Articular chondrocyte of knee joint (primary cell): Measurements from ENCODE around the gene ZDHHC22. TPM values are rescaled to one million over a fixed set of nuclear protein-coding genes. Genes with fewer than 3 reads are reported as not detected.

Experiments used
- total RNA-seq: library from RNA; depleted of rRNA; stranded (reverse); fragments of >200 nt; gene quantifications from 2 replicates; pipeline ENCODE4 v1.2.3, GENCODE V29; 2012

ZDHHC22 gene, protein sequence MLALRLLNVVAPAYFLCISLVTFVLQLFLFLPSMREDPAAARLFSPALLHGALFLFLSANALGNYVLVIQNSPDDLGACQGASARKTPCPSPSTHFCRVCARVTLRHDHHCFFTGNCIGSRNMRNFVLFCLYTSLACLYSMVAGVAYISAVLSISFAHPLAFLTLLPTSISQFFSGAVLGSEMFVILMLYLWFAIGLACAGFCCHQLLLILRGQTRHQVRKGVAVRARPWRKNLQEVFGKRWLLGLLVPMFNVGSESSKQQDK
- under 0.01 TPM in 1 of 2 replicates, not detected in the other for total RNA-seq

DNA sequence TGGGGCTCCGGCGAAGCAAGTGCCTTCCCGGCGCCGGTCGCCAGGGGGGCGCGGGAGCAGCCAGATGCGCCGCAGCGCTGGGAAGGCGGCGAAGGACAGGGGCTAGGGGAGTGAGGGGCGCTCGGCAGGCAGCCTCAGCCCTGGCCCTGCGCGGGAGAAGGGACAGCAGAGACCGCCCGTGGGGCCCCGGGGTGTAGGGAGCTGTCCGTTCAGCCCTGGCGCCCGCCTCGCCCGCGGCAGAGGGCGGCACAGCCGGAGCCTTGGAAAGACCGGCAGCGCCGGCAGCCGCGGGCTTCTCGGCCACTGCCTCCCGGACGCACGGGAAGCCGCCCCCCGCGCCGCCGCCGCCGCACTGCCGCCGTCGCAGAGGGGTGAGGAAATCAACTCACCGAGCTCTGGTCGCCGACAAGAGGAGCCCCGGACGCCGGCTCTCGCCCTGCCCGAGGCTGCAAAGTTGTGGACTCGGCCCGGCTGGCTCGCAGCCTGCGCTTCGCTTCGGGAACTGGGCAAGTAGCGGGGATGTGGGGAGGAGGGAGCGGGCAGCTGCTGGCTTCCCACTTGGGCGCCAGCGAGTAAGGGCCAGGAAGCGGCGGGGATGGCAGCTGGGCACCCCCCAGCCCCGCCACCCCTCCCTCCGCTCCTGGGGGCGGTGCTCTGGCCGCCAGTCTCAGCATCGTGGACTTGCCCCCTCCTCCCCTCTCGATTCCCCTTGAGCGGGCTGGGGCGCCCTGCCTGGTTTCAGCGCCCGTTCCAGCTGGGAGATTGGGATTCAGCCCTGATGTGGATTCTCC is at the start of gene ZDHHC22:
ZDHHC22 (minus strand) TSS at position 578 of the 791 bp plus-strand sequence. CDS start 2,053 bp downstream, outside the sequence.

DNA sequence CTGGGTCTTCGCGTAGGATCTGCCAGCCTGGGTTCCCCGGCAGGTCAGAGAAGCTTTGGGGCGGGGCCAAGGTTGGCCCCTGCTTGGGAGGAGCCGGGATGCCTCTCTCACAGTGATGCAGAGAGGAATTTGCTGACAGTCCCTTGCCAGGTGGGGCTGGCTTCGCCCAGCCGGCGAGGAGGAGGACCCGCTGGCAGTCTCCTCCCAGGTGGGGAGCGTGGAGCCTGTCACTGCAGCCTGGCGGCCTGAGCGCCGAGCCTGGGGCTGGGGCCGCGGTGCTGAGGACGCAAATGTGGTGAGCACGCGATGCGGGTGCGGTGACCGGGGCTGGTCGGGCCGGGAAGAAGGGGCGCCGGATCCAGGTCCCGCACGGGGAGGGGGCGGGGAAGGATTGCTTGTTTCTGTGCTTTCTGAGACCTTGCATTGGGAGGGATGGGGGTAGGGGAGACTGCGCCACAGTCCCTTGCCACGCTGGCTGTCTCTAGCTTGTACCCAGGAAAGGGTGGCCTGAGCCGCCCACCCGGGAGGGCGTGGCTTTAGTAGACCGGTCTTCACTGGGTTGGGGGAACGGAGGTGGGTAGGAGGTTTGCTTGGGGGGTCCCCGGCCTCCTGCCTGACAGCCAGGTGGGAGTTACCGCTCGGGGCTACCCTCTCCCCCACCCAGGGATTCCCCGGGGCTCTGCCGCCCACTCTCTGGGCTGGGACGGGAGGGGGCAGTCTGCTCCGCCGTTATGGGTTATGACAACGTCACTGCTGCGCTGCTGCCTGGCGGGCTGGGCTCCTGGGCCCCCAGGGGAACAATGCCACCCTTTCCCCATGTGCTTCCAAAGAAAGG is 40.2 kb upstream of the ZDHHC22 start, which contains the start of gene TMEM63C:
TMEM63C (plus strand) TSS at position 196 of the 835 bp plus-strand sequence. CDS start 37,016 bp downstream, outside the sequence.

DNA sequence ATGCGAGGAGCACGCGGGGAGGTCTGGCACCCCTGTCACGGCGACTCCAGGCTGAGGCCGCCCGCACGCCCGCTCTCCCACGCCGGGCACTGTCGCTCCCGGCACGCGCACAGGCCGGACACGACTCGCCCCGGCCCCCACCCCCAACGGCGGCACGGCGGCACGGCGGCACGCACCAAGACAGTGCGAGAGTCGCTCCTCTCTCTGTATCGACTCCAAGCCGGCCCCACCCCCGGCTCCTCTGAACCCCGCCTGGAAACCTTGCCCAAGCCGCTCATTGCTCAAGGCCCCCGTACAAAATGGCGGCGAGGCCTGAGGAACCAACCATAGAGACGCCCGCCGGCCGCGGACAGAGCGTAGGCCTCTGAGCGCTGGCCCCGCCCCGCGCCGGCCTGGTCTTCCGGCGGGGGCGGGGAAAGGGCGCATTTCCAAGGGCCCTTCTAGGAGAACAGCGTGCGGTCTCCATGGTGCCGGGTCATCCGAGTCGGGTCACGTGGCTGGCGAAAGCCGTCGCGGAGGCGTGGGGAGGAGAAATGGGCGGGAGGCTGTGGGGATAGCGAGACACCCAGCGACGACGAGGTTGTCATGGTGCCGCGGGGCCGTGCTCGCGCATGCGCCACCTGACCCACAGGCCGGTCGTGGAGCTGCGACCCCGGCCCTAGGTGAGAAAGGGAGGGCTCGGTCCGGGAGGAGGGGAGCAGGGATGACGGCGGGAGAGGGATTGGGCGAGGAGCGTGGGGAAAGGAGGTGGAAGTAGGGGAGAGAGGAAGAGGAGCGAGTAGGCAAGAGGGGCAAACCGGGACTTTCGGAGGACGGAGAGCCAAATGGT is 43.7 kb downstream of the ZDHHC22 start, which contains the start of gene CIPC:
CIPC (plus strand) TSS at position 559 of the 829 bp plus-strand sequence. CDS start 7,451 bp downstream, outside the sequence.

Other genes starting within 250 kb of the ZDHHC22 start
- gene IRF2BPL, start 113.1 kb downstream of the ZDHHC22 start, total RNA-seq, result 22.6 and 25.4 TPM in 2 replicates
- gene CIPC, start 43.5 kb downstream of the ZDHHC22 start, total RNA-seq, result 23.1 and 23.5 TPM in 2 replicates
- gene TMEM63C, start 40.0 kb upstream of the ZDHHC22 start, total RNA-seq, result not detected in 2 replicates
- gene NGB, start 129.4 kb upstream of the ZDHHC22 start, total RNA-seq, result not detected in 2 replicates
- 7.7 and 8.0 TPM in 2 replicates for gene POMT2, start 179.1 kb upstream of the ZDHHC22 start, total RNA-seq
- gene GSTZ1, start 179.2 kb upstream of the ZDHHC22 start, total RNA-seq, result 32.4 and 42.2 TPM in 2 replicates
- gene TMED8, start 235.3 kb upstream of the ZDHHC22 start, total RNA-seq, result 12.4 and 12.6 TPM in 2 replicates
- 6.3 and 8.5 TPM in 2 replicates for gene SAMD15, start 235.6 kb upstream of the ZDHHC22 start, total RNA-seq